GM18520 (cell line): ENCODE measurements around the gene RCAN3.
"Not testable (repeated sequence)": the region's sequence is repeated elsewhere in the genome, so short reads cannot be mapped to it uniquely, and the experiment has no call there.

ENCODE experiments used
- ATAC-seq: cut with Tn5 transposase; IDR thresholded peaks from one replicate; pipeline ENCODE4 v1.9.1; 2021; ENCODE audit not compliant: unreplicated experiment

The RCAN3 gene

DNA sequence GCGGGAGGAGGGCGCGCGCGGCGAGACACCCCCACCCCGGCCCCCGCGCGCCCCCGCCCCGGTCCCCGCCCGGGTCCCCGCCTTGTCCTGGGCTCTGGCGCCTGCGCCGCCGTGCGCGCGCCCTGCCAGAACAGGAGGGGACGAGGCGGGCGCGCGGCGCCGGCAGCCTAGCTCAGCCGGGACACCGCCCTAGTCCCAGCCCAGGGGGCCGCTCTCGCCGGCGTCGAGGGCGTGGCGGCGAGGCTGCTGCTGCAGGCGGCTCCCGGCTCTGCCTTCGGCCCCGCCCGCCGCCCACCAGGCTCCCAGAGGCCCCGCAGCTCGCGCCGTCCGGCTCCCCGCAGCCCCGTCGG is at the start of gene RCAN3:
TSS of gene RCAN3 (plus strand) at position 128 of the 350 bp plus-strand sequence. CDS start 11,537 bp downstream, outside the sequence.
- peak; percentile 77 for ATAC-seq

DNA sequence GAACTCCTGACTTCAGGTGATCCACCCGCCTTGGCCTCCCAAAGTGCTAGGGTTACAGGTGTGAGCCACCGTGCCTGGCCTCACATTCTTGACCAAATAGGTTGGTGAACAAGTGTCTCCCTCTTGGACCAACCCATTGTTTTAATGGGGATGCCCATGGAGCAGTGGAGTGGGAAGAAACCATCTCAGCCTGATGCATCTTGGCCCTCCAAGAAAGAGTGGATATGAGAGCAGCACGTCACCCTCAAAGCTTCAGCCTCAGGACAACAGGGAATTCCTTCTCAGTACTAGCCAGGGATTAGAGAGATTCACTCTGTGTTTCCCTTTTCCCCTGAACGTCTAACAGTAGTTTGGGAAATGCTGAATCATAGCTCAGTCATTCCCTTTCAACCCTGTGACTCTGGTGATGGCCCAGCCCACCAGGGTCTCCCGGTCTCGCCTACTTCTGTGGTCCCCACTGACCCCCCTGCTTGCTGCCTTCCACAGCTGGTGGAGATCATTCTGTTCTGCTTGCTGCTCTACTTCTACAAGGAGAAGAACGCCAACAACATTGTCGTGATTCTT is 49.6 kb upstream of the RCAN3 start:
- ATAC-seq = no peak

DNA sequence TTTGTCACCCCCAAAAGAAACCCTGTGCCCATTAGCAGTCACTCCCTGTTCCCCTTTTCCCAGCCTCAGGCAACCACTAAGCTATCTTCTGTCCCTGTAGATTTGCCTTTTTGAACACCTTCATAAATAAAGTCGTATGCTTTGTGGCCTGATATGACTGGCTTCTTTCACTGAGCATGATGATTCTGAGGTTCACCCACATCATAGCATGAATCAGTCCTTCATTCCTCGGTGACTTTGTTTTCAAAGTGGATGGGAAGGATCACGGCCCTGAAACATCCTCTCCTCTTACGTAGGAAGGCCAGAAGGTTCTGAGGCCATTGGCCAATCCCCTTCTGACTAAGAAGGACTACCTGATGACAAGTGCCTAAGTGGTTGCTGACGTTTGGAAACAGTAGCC is 48.0 kb upstream of the RCAN3 start:
- no peak for ATAC-seq

DNA sequence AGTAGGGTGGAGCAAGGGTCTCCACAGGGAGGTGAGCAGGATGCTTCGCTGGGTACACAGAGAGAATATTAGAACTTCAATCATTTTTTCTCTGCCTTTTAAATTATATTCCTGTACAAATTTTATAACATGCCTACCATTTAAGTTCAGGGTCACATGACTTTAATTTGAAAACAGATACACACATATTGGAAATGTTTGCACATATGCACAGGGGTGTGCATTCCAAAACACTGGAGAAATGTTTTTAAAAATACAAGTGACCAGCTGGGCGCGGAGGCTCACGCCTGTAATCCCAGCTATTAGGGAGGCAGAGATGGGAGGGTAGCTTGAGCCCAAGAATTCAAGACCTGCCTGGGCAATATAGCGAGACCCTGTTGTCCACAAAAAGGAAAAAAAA is 47.4 kb upstream of the RCAN3 start:
- no peak for ATAC-seq

DNA sequence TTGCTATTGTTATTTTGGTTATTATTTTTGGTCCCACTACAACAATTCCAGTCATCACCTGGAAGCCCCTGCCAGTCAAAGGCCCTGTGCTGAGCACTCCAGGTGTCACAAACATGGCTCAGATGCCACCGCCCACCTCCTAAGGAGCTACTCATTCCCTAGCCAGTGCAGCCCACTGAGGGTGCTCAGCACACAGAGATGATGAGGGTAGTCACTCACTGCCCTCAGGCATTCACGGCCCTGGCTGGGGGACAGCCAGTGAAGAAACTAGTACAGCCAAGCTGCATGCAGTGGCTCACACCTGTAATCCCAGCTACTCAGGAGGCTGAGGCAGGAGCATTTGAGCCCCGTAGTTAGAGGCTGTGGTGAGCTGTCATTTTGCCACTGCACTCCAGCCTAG is 44.8 kb upstream of the RCAN3 start:
- no peak for ATAC-seq

DNA sequence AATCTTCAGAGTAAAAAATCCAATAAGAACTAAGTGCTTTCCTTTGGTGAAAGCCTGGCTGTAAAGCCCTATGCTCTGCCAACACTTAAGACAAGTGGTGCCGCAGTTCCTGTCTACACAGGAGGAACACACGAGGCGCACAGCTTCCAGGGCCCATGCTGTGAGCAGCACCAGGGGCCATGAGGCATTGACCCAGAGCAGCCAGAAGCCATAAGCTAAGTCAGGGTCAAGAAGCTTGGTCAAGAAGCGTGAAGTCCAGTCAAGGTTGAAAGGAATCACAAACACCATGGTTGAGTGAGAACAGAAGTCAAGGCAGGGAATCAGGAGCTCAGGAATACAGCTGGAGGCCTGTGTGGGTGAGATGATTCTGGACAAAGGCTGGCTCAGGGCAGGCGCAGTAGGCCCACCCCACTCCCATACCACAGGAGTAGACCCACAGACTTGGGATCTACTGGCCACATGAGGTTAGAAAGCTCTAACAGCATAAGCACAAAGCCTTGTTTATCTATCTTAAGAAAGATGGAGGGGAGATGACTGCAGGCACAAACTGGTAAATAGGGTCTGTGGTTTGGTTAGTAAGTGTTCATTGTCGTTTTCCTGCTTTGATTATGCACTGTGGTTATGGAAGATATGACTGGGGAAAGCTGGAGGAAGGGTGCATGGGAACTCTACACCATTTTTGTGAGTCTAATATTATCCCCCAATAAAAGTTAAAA is 42.9 kb upstream of the RCAN3 start:
- ATAC-seq = no peak

DNA sequence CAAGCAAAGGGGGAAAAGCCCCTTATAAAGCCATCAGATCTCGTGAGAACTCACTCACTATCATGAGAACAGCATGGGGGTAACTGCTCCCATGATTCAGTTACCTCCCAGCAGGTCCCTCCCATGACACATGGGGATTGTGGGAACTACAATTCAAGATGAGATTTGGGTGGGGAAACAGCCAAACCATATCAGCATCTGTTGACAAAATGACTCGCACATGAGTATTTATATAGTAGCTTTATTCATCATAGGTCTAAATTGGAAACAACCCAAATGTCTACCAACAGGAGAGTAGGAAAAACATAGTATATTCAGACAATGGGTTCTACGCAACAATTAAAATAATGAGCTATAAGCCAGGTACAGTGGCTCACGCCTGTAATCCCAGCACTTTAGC is 40.5 kb upstream of the RCAN3 start:
- ATAC-seq = not testable (repeated sequence)

DNA sequence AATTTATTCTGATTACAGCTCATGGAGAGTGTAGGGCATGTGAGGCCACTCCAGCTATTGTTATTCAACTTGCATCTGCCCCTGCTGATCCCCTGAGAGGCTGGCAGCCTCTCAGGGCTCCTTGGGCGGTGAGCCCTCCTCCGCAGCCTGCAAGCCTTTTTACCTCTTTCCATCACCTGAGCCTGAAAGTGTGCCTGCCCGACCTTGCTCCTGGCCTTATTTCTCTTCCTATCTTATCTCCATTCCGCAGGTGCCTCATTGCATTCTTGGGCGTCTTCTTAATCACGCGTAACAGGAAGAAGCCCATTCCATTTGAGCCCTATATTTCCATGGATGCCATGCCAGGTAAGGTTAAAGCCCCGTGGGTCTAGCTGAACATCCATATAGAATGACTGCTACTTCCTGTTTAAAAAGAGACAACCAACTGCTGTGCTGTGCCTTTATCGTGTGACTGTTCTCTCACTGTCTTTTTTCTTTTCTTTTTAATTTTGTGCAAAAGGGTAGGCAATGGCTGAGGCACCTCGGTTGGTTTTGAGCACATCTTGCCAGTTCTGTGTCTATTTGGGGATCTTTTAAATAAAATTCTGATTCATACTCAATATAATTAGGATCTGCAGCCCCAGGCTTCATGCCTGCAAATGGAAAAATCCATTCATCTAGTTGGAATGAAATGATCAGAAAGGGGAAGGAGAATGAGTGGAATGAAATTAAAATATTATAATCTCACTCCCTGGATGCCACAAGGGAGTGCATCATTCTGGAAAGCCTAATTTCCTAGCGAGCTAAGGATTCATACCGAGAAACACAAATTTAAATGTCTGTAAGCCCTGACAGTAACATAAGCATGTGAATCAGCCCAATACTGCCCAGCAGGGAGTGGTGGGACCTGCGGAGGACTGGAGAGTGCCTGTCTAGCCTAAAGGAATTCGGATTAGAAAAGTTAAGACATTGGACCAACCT is 38.6 kb upstream of the RCAN3 start:
- no peak for ATAC-seq

DNA sequence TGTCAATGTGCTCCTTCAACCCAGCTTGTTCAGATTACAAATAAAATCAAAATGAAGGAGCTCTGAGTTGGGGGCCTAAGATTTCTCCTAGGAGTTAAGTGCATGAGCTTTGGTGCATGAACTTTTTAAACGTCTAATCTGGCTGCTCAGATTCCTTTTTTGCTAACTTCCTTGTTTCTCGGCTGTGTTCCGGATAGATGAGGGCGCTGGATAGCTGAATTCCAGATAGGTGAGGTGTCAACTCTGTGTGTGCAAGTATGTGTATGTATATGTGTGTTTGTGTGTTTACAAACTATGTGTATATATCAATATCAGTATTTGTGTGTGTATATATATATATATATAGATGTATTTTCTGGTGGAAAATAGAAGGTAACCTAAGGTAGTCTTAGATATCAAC is 37.5 kb upstream of the RCAN3 start:
- ATAC-seq = no peak

DNA sequence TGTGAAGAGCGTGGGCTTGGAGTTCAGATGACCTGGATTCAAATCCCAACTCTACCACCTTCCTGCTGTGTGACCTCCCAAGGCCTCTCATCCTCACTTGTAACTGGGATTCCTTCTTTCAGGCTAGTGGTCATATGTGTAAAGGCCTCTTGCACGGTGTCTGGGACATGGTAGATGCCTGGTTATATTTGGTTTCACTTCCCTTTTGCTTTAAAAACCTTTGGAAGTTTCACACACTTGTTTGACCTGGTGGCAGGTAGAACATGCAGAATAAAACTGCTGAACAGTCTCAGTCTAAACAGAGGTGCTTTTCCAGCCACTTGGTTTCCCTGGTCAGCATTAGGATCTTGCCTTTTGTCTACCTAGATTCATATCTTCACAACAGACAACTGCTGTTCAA is 37.0 kb upstream of the RCAN3 start:
- ATAC-seq = no peak

DNA sequence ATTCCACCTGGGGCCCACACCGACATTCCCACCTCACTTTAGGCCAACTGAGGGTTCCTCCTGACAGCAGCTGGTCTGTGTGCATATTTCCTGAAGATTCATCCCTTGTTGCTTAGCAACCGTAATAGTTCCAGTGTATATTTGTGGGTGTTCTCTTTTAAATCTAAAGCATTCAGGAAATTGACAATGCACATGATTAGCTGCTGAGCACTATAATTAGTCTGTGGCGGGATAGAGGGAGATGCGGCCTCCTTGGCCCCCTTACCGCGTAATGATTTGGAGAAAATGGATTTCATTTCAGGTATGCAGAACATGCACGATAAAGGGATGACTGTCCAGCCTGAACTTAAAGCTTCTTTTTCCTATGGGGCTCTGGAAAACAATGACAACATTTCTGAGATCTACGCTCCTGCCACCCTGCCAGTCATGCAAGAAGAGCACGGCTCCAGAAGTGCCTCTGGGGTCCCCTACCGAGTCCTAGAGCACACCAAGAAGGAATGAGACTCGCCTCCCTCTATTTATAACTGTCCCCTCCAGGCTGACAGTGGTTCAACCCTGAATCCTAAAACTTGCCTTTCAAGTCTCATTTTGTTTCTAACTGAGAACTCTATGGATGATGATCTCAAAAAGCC is 33.8 kb upstream of the RCAN3 start:
- ATAC-seq = no peak

DNA sequence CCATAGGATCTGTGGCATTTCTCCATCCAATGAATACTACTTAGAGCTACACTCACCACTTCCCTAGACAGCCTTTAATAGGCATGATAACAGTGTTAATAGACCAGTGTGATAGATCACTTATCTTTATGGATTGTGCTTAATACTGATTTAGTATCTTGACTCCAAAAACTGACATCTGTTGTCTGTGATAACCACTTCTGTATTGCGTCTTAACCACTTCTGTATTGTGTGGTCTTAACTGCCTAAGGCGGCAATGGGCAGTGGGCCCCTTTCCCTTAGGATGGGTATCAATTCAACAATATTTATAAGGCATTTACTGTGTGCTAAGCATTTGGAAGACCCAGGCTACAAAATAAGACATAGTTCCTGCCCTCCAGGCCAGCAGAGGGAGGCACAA is 32.0 kb upstream of the RCAN3 start:
- ATAC-seq = no peak

DNA sequence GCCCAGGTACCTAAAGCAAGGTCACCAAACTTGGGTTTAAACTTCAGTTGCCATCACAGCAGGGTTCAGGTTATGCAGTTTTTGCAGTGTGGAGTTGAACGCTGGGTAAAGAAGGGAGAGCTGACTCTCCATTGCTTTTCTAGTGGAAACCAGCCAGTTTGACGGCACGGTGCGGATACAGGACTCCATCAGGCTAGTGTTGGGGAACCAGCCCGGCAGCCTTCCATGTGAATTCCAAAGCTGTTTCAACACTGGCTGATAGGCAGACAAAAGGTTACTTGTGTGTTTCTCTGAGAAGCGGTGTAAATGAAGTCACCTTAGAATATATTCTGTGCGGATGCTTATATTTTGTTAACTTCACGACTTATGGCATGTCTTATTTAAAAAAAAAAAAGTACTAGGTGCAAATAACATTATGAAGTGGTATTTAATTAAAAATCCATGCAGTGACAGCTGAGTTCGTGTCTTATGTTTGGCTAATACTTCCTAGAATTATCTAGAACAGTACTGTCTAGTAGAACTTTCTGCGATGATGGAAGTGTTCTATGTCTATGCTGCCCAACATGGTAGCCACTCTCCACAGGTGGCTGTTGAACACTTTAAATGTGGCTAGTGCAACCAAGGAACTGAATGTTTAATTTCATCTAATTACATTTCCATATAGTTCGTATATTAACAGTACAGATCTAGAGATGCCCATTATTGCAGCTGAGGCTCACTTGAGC is 29.9 kb upstream of the RCAN3 start:
- no peak for ATAC-seq

DNA sequence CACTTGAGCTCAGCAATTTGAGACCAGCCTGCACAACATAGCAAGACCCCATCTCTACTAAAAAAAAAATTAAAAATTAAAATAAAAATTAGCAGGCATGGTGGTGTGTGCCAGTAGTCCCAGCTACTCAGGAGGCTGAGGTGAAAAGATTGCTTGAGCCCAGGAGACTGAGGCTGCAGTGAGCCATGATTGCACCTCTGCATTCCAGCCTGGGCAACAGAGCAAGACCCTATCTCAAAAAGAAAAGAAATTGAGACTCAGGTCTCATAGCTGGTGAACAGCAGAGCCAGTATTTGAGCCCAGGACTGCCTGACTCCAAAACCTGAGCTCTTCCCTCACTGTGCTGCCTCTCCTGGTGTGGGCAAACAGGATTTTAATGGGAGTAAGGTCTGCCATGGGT is 28.4 kb upstream of the RCAN3 start:
- ATAC-seq = no peak

DNA sequence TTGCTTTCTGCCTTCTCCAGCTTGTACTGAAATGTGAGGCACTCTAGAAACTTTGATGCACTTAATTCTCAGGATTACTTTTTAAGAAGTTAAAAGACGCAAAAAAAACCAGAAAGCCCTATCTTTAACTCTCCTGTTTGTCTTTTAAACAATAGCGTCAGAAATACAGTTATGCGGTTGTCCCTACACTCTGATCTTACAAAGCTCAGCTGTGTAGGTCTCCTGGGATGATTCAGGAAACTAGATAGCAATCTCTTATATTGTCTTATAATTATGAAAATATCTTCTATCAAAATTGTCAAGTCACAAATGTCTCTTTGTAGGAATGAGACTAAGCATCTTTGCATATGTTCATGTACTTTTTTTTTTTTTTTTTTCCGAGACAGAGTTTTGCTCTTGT is 26.9 kb upstream of the RCAN3 start:
- no peak for ATAC-seq

DNA sequence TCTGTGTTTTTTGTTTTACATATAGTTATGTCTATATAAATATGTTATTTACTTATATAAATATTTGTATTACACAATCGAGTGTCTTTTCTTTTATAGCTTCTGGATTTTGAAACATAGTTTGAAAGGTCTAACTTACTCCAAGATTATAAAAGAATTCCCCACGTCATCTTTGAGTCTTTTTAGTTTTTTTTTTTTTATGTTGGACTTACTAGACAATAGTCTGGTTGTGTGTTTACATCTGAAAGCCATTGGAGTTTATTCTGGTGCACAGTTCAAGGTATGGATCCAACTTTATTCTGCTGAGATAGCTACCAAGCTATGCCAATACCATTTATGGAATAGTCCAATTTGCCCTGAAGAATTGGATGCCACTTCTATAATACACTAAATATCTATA is 26.1 kb upstream of the RCAN3 start:
- ATAC-seq = no peak

DNA sequence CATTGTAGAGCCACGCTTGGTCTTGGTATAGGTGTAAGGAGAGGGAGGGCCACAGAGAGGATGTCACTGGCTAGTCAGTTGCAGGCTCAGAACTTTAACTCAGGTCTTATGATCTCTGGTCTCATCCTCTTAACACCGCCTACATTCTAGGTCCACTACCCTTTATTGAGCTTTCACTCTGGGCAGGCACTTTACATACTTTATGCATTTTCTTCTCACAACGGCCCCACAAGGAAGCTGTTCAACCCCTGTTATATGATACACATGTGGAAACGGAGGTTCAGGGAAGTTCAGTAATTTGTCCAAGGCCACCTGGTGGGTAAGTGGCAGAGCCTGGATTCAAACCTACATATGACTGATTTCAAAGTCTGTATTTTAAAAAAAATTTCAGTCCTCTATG is 25.3 kb upstream of the RCAN3 start:
- no peak for ATAC-seq

DNA sequence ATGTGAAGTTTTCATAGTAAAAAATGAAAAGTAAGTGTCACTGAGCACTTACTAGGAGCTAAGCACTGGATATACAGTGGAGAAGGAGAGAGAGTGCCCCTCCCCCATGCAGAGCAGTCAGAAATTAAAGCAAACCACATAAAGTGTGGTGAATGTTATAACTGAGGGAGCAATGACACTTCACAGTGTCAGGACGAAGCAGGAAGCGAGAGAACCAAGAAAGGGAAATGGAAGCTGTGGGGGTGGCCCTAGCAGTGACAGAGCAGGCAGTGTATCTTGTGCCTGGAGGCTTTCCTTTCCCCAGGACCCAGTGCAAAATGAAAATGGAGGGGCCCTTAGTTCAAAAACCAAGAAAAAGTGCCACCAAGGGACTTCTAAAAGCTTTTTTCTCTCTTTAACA is 21.5 kb upstream of the RCAN3 start:
- ATAC-seq = no peak

DNA sequence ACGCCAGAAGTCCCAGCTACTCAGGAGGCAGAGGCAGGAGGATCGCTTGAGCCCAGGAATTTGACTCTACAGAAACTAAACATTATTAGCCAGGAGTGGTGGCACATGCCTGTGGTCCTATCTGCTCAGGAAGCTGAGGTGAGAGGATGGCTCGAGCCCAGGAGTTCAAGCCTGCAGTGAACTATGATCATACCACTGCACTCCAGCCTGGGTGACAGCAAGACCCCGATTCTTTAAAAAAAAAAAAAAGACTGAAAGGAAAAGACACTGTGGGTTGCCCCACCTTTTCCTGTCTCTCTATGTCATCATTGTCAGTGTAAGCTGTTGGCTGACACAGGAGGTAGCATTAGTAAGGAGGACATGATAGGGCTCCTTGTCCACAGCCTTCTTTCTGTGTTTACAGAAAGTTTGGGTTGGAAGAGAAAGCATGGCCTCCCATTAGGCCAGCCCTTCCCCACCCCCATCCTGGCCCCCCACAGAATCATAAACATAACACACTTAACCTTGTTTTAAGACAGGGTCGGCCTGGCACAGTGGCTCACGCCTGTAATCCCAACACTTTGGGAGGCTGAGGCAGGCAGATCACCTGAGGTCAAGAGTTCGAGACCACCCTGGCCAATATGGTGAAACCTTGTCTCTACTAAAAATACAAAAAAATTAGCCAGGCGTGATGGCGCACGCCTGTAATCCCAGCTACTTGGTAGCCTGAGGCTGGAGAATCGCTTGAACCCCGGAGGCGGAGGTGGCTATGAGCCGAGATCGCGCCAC is 20.6 kb upstream of the RCAN3 start:
- no peak for ATAC-seq

DNA sequence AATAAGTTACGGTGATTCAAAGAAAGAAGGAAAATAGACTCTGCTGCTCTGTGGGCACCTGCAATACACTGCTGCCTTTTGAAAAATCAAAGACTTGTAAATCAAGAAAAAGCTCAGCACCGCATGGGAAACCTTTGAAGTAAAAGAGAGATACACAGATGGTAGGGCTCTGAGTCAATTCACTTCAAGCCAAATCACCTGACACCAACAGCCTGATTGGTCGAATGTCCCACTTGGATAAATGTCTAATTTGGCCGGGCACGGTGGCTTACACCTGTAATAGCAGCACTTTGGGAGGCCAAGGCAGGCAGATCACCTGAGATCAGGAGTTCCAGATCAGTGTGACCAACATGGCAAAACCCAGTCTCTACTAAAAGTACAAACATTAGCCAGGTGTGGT is 19.2 kb upstream of the RCAN3 start:
- no peak for ATAC-seq
